GM21786 (cell line): ENCODE results near the gene MCM6.

ENCODE experiments used
- ATAC-seq: cut with Tn5 transposase; IDR thresholded peaks from one replicate; pipeline ENCODE4 v1.9.1; 2021; ENCODE audit not compliant: unreplicated experiment

The MCM6 gene

DNA sequence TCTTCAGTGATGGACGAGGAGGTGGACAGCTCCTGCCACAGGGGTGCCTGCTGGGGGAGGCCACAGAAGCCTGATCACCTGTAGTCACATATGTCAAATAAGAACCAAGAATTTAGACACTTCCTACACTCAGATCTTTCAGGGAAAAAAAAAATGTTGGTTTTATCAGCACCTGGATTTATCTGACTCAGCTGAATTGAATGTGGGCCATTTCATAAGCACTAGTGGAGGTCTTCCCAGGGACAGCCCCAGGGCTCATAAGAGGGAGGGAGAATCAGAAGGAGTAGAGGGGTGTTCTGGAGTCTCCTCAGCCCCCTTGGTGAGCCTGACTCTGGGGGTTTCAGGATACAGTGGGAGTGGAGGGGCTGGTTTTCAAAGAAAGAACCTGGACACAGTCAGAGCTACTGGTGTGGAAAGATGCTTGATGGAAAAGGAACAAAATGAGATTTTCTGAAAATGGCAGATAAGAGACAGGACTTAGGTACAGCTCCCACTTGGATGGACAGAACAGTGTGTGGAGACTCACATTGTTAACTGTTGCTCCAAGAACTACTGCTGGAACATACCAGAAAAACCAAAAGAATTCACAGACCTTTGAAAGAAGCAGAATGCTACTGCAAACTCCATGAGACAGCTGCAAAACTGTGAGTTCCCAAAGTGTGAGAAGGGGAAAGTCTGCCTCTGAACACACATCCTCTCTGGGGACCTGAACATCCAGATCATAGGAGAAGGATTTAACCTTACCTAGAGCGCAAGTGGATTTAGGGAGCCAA, 84.6 kb downstream of the MCM6 start:
- no peak for ATAC-seq

DNA sequence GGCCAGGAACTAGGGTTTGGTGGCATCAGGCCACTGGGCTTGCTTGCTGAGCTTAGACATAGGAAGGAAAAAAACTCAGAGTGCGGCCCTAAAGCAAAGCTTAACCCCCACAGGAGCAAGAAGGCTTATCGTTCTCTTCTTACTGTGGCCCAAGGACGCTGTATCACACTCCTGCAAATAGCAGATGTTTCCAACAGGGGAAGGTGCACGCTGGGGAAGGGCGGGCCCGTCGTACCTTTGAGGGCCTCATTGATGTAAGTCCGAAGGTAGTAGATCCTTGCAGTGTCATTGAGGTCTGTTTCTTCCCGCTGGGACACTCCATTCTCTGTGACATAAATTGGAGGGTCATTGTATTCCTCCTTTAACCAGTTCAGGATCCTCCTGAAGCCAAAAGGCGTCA, 85.8 kb downstream of the MCM6 start:
- no peak for ATAC-seq
